Lower leg skin (tissue), 4 donors: ENCODE data around the gene CCDC93. TPM values are rescaled to one million over a fixed set of nuclear protein-coding genes. Genes with fewer than 3 reads are reported as not detected.

Experiments used
- DNase-seq, 2 donors: peaks; one replicate each; pipeline ENCODE4 v3.0.0-alpha.2; 2019; ENCODE audit warnings: low spot score in 2 of 2
- H3K4me3 ChIP-seq: fragments of 200-600 bp; sonication (generic); 2 replicates; pipeline ENCODE4 v1.5.1; 2017; ENCODE audit warnings: mild to moderate bottlenecking, low read depth; ENCODE audit not compliant: poor library complexity, severe bottlenecking
- POLR2A ChIP-seq, 2 donors: fragments of 450-650 bp; IDR thresholded peaks; one replicate each; pipeline ENCODE4 v1.6.1; 2016 to 2017; ENCODE audit warnings: antibody characterized with exemption in 2 of 2, mild to moderate bottlenecking in 1 of 2, moderate library complexity in 1 of 2
- WGBS, 2 donors: methylation state at CpG; one replicate each; pipeline ENCODE4 v1.1.5; 2018; 5-methylcytosine and 5-hydroxymethylcytosine counted together
- intact Hi-C: fragments of 100-400 bp; cut with DNase I; formaldehyde crosslinking; loops from one replicate; pipeline ENCODE4 v1.15.0; 2023; ENCODE audit warnings: low total_unique reads
- total RNA-seq, 4 donors: library from RNA; depleted of rRNA; stranded (reverse); fragments of >200 nt; gene quantifications; one replicate each; pipeline ENCODE4 v1.1.0, GENCODE V29; 2016
- TF ChIP-seq, protein P1 (sequence below), 3 donors: fragments of 450-650 bp; IDR thresholded peaks; one replicate each; pipeline ENCODE4 v1.5.1; 2016; ENCODE audit warnings: antibody characterized with exemption in 3 of 3, mild to moderate bottlenecking in 3 of 3, moderate library complexity in 2 of 3

The CCDC93 gene
- total RNA-seq, 4 donors from 2014 or later: 11.8 to 26.2 (median 20.0) TPM

DNA sequence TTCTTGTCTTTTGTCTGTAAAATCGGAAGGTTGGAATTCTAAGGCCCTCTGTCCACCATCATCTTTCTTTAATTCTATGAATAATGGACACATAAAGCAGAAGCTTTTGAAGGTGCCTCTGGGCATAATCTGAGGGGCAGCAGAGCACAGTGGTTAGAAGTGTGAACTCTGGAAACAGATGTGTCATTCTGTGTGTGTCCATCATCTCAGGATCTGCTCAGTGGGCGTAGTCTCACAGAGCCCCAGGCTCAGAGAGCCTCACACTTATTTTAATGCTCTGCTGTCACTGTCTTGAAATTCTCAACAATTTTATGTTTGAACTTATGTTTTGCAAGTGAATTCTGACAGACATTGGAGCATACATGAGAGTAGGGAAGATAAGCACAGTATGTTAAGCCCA is 31.0 kb upstream of the CCDC93 start:
- no peak overlapping the region for H3K4me3 ChIP-seq
- TF ChIP-seq POLR2A (IDR thresholded peaks at IDR 0.05): no peak
- TF ChIP-seq, protein P1, sequence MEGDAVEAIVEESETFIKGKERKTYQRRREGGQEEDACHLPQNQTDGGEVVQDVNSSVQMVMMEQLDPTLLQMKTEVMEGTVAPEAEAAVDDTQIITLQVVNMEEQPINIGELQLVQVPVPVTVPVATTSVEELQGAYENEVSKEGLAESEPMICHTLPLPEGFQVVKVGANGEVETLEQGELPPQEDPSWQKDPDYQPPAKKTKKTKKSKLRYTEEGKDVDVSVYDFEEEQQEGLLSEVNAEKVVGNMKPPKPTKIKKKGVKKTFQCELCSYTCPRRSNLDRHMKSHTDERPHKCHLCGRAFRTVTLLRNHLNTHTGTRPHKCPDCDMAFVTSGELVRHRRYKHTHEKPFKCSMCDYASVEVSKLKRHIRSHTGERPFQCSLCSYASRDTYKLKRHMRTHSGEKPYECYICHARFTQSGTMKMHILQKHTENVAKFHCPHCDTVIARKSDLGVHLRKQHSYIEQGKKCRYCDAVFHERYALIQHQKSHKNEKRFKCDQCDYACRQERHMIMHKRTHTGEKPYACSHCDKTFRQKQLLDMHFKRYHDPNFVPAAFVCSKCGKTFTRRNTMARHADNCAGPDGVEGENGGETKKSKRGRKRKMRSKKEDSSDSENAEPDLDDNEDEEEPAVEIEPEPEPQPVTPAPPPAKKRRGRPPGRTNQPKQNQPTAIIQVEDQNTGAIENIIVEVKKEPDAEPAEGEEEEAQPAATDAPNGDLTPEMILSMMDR (IDR thresholded peaks at IDR 0.05): no peak
- DNase-seq: no peak
- intact Hi-C loops: no loop called here
- 84 to 86% methylated on average over 2 of the region's 2 CpGs for WGBS, 2 donors

DNA sequence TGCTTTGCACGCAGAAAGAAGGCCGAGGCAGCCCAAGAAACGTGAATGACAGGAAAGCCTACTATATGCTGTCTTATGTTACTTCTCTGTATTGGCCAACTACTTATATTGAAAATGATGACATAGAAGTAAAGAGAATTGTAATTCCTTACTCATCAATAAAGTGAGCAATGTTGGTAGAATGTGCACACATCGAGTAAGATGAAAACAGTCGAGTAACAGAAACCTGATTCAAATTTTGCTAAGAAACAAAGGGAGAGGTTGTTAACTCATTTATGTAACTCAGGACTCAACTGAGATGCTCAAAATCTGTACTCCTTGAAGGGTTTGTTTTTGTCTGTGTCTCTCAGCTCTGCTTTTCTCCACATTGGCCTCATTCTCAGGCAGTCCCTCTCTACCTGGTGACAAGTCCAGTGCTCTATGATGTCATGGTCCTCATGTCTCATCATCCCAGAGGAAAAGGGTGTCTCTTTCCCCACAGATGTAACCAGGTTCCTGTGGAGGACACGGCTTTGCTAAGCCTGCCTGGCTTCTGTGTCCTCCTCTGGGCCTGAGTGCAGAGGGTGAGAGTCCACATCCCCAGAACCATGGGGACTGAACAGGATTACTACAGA is 30.3 kb upstream of the CCDC93 start:
- no peak for DNase-seq
- no peak overlapping the region for H3K4me3 ChIP-seq
- no peak for TF ChIP-seq POLR2A (IDR thresholded peaks at IDR 0.05)
- TF ChIP-seq, protein P1 (IDR thresholded peaks at IDR 0.05): no peak
- intact Hi-C loops: no loop called here
- WGBS, 2 donors: 83 to 84% methylated on average over 6 of the region's 6 CpGs

DNA sequence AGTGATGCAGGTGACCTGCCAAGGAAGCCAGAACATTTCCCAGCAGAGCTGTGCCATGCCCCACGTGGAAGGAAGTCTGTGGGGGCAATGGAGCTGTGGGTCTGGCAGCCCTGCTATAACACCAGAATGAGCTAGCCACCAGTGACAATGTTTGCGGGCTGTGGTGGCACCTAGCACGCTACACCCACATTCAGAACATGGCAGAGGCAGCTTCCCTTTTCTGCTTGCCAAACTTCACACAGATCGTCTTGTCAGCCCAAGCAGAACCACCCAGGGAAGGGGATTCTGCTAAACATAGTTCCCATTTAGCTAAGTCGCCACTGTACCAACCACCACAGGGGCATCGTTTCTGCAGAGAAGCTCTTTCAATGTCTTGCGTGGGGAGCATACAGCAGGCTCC is 27.0 kb upstream of the CCDC93 start:
- no peak for DNase-seq
- TF ChIP-seq POLR2A (IDR thresholded peaks at IDR 0.05): no peak
- TF ChIP-seq, protein P1 (IDR thresholded peaks at IDR 0.05): no peak
- intact Hi-C loops: no loop called here
- H3K4me3 ChIP-seq: no peak overlapping the region
- 80 to 84% methylated on average over 7 of the region's 7 CpGs for WGBS, 2 donors

DNA sequence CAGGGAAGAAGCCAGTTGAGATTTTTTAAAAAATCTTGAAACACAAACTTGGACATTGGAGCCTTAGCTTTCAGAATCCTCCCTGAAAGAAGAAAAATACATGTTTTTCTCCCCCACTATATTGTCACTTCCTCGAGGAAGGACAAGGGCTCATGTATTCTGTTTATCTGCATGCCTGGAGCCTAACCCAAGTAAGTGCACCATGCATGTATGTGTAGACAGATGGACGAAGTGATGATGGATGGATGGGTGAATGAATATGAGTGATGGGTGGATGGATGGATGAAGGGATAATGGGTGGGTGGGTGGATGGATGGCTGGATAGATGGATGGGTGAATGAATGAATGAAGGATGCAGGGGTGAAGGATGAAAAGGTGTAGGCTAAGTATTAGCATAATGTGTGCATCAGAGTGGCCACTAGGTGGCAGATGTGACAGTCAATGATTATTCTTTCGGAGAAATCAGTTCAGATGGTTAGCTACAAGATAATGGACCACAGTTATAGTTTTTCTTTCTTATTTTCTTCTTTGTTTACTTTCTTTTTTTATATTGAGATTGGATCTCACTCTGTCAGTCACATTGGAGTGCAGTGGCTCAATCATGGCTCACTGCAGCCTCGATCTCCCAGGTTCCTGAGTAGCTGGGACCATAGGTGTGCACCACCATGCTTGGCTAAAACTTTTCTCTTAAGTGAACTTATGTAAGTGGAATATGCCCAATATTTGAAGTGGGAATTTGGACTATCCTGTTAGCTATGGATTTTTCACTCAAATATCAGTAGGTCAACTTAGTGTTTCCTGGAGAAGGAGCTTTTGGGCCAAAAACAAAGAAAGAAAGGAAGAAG is 18.5 kb upstream of the CCDC93 start:
- WGBS, 2 donors: 33 to 39% methylated on average over 4 of the region's 4 CpGs
- DNase-seq: peak in 1 of 2 donors; percentile 31
- no peak overlapping the region for H3K4me3 ChIP-seq
- TF ChIP-seq POLR2A (IDR thresholded peaks at IDR 0.05): no peak
- TF ChIP-seq, protein P1 (IDR thresholded peaks at IDR 0.05): peak in 1 of 3 donors; percentile 12
- intact Hi-C loops: loop anchor here (5.0 kb wide), 1 partner anchor 830 kb away; no protein-coding TSS in a partner anchor

DNA sequence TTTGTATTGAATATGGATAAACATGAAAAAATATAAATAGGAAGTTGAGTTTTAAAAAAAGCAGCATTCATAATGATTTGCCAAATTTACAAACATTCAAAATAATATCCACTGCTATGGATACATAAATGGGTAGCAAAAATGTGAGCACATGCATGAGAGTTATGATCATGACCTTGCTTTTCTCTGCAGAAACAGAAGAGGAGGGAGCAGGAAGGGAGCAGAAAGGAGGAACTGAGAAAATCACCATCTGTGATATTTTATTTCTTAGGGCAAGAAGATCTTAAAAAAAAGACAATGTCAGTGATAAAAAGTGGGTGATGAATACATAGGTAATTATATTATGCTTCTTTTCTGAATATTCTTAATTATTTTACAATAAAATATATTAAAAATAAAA is 17.7 kb upstream of the CCDC93 start:
- no peak overlapping the region for H3K4me3 ChIP-seq
- TF ChIP-seq, protein P1 (IDR thresholded peaks at IDR 0.05): no peak
- TF ChIP-seq POLR2A (IDR thresholded peaks at IDR 0.05): no peak
- intact Hi-C loops: loop anchor here (5.0 kb wide), 1 partner anchor 831 kb away; no protein-coding TSS in a partner anchor
- DNase-seq: no peak
